H9 (cell line): ENCODE measurements around the gene SELENOM. TPM values are rescaled to one million over a fixed set of nuclear protein-coding genes. Genes with fewer than 3 reads are reported as not detected.
A peak's percentile ranks its signal among the peaks of the same experiment; 100 is the strongest.

Experiments used
- DNase-seq: peaks from one replicate; pipeline ENCODE4 v3.0.0-alpha.2; 2017
- H2AFZ ChIP-seq: one replicate; pipeline ENCODE4 v1.6.1; 2013; ENCODE audit warnings: mild to moderate bottlenecking, low read length, control low read depth, moderate library complexity
- H2AK5ac ChIP-seq: 2 replicates; pipeline ENCODE4 v1.6.1; 2013; ENCODE audit warnings: low read length, control low read depth, mixed read lengths; ENCODE audit not compliant: insufficient read length
- H2BK120ac ChIP-seq: one replicate; pipeline ENCODE4 v1.6.1; 2013; ENCODE audit warnings: low read depth, mild to moderate bottlenecking, low read length, control low read depth, inconsistent platforms; ENCODE audit not compliant: poor library complexity, severe bottlenecking
- H2BK12ac ChIP-seq: 2 replicates; pipeline ENCODE4 v1.6.1; 2013; ENCODE audit warnings: low read length, control low read depth, mixed read lengths, low read depth; ENCODE audit not compliant: insufficient read length
- H2BK15ac ChIP-seq: 2 replicates; pipeline ENCODE4 v1.6.1; 2013; ENCODE audit warnings: low read depth, low read length, control low read depth
- H2BK20ac ChIP-seq: one replicate; pipeline ENCODE4 v1.6.1; 2013; ENCODE audit warnings: low read depth, mild to moderate bottlenecking, low read length, control low read depth, inconsistent platforms; ENCODE audit not compliant: poor library complexity, severe bottlenecking
- H2BK5ac ChIP-seq: 2 replicates; pipeline ENCODE4 v1.6.1; 2013; ENCODE audit warnings: low read length, control low read depth, mixed read lengths; ENCODE audit not compliant: insufficient read length
- H3K14ac ChIP-seq: 2 replicates; pipeline ENCODE4 v1.6.1; 2013; ENCODE audit warnings: low read length, control low read depth; ENCODE audit not compliant: insufficient read depth
- H3K18ac ChIP-seq: 2 replicates; pipeline ENCODE4 v1.6.1; 2013; ENCODE audit warnings: low read depth, mild to moderate bottlenecking, mixed read lengths, low read length, control low read depth; ENCODE audit not compliant: insufficient read length
- H3K23ac ChIP-seq: 2 replicates; pipeline ENCODE4 v1.6.1; 2013; ENCODE audit warnings: low read length, control low read depth, mixed read lengths, low read depth; ENCODE audit not compliant: insufficient read length
- H3K23me2 ChIP-seq: 2 replicates; pipeline ENCODE4 v1.6.1; 2013; ENCODE audit warnings: low read depth, mild to moderate bottlenecking, mixed read lengths, low read length, control low read depth; ENCODE audit not compliant: insufficient read length, poor library complexity, severe bottlenecking
- H3K27ac ChIP-seq: 2 replicates; pipeline ENCODE4 v1.5.1; 2013; ENCODE audit warnings: low read length, control low read depth, mixed read lengths, low read depth; ENCODE audit not compliant: insufficient read length
- H3K27me3 ChIP-seq: 2 replicates; pipeline ENCODE4 v1.6.1; 2013; ENCODE audit warnings: low read length, control low read depth, inconsistent platforms; ENCODE audit not compliant: insufficient read depth
- H3K4ac ChIP-seq: 2 replicates; pipeline ENCODE4 v1.6.1; 2013; ENCODE audit warnings: low read depth, mild to moderate bottlenecking, control low read depth, inconsistent platforms, low read length, moderate library complexity
- H3K4me1 ChIP-seq: 2 replicates; pipeline ENCODE4 v1.6.1; 2013; ENCODE audit warnings: low read length, control low read depth, inconsistent platforms; ENCODE audit not compliant: insufficient read depth
- H3K4me2 ChIP-seq: 2 replicates; pipeline ENCODE4 v1.6.1; 2013; ENCODE audit warnings: low read length, control low read depth, mixed read lengths; ENCODE audit not compliant: insufficient read length, insufficient read depth
- H3K56ac ChIP-seq: 2 replicates; pipeline ENCODE4 v1.6.1; 2013; ENCODE audit warnings: low read depth, mild to moderate bottlenecking, mixed read lengths, low read length, control low read depth; ENCODE audit not compliant: insufficient read length
- H3K79me1 ChIP-seq: 2 replicates; pipeline ENCODE4 v1.6.1; 2013; ENCODE audit warnings: low read depth, mild to moderate bottlenecking, moderate library complexity, low read length, control low read depth, inconsistent platforms; ENCODE audit not compliant: insufficient read depth, poor library complexity, severe bottlenecking
- H3K79me2 ChIP-seq: 2 replicates; pipeline ENCODE4 v1.6.1; 2013; ENCODE audit warnings: low read length, control low read depth, inconsistent platforms; ENCODE audit not compliant: insufficient read depth
- H3K9ac ChIP-seq: 2 replicates; pipeline ENCODE4 v1.6.1; 2013; ENCODE audit warnings: low read length, control low read depth, mixed read lengths; ENCODE audit not compliant: insufficient read length; ENCODE audit errors: extremely low read depth
- H3K9me3 ChIP-seq: one replicate; pipeline ENCODE4 v1.6.1; 2013; ENCODE audit warnings: low read depth, low read length, inconsistent platforms; ENCODE audit not compliant: control insufficient read depth
- H3T11ph ChIP-seq: one replicate; pipeline ENCODE4 v1.6.1; 2013; ENCODE audit warnings: mild to moderate bottlenecking, low read length, control low read depth, inconsistent platforms
- H4K20me1 ChIP-seq: one replicate; pipeline ENCODE4 v1.6.1; 2013; ENCODE audit not compliant: control insufficient read depth, insufficient read length, insufficient read depth
- H4K5ac ChIP-seq: 2 replicates; pipeline ENCODE4 v1.6.1; 2013; ENCODE audit warnings: low read depth, mild to moderate bottlenecking, mixed read lengths, low read length, control low read depth; ENCODE audit not compliant: insufficient read length
- H4K8ac ChIP-seq: replicated peaks from 2 replicates; pipeline ENCODE4 v1.6.1; 2013; ENCODE audit warnings: low read length, control low read depth, mixed read lengths, low read depth; ENCODE audit not compliant: insufficient read length
- H4K91ac ChIP-seq: 2 replicates; pipeline ENCODE4 v1.6.1; 2013; ENCODE audit warnings: low read depth, mild to moderate bottlenecking, moderate library complexity, mixed read lengths, low read length, control low read depth; ENCODE audit not compliant: insufficient read length
- H3K27ac Mint-ChIP-seq, 3 experiments: 2 replicates in 2 of 3; 3 replicates in 1 of 3; pipeline ENCODE4 v1.8.0; 2020 to 2021; ENCODE audit warnings: mixed read lengths in 3 of 3, mild to moderate bottlenecking in 1 of 3, moderate library complexity in 1 of 3
- H3K27me3 Mint-ChIP-seq: 2 replicates; pipeline ENCODE4 v1.8.0; 2021; ENCODE audit warnings: low read depth, mild to moderate bottlenecking, moderate library complexity, mixed read lengths
- H3K36me3 Mint-ChIP-seq, 3 experiments: 2 replicates in 2 of 3; 3 replicates in 1 of 3; pipeline ENCODE4 v1.8.0; 2020 to 2021; ENCODE audit warnings: low read depth in 3 of 3, mixed read lengths in 3 of 3; ENCODE audit not compliant: insufficient read depth in 1 of 3
- H3K4me1 Mint-ChIP-seq, 2 experiments: 2 replicates each; pipeline ENCODE4 v1.8.0; 2020; ENCODE audit warnings: mixed read lengths in 2 of 2
- H3K4me3 Mint-ChIP-seq, 2 experiments: 2 replicates in 1 of 2; 3 replicates in 1 of 2; pipeline ENCODE4 v1.8.0; 2020 to 2021; ENCODE audit warnings: mild to moderate bottlenecking in 2 of 2, mixed read lengths in 2 of 2, moderate library complexity in 1 of 2
- H3K9me3 Mint-ChIP-seq, 2 experiments: 2 replicates in 1 of 2; 3 replicates in 1 of 2; pipeline ENCODE4 v1.8.0; 2020; ENCODE audit warnings: mild to moderate bottlenecking in 2 of 2, mixed read lengths in 2 of 2, moderate library complexity in 1 of 2
- WGBS: extraction: QIAGEN DNeasy Blood & Tissue Kit; methylation state at CpG from one replicate; pipeline ENCODE4 v1.1.7; 2013; ENCODE audit warnings: missing lambda C conversion rate, low lambda C conversion rate, mixed read lengths; ENCODE audit not compliant: insufficient read length; ENCODE audit errors: extremely low coverage; 5-methylcytosine and 5-hydroxymethylcytosine counted together
- total RNA-seq: library from RNA; stranded (reverse); gene quantifications from 2 replicates; pipeline ENCODE4 v1.2.1, GENCODE V29; 2021
- TF ChIP-seq, protein P1 (sequence below): fragments of 200-600 bp; sonication (generic); conservative IDR thresholded peaks from 3 replicates; pipeline ENCODE4 v1.8.0; 2021; ENCODE audit warnings: antibody characterized with exemption, mild to moderate bottlenecking

SELENOM gene
- total RNA-seq, 1 experiment from 2014 or later = 18.6 TPM

DNA sequence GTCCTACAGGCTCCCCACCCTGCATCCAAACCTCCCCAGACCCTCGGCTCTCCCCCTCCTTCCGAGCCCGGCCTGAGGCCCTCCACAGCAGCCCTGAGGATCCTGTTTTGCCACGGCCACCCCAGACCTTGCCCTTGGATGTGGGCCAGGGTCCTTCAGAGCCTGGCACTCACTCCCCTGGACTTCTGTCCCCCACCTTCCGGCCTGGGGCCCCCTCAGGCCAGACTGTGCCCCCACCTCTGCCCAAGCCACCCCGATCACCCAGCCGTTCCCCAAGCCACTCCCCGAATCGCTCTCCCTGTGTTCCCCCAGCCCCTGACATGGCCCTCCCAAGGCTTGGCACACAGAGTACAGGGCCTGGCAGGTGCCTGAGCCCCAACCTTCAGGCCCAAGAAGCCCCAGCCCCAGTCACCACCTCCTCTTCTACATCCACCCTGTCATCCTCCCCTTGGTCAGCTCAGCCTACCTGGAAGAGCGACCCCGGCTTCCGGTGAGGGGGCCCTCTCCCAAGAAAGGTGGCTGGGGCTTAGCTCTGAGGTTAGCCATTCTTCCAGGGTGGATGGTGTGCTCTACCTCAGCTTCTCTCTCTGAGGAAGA lies 18.3 kb upstream of the SELENOM start:
- no peaks in the 10 kb centered on the region for H3K36me3 Mint-ChIP-seq
- TF ChIP-seq, protein P1, sequence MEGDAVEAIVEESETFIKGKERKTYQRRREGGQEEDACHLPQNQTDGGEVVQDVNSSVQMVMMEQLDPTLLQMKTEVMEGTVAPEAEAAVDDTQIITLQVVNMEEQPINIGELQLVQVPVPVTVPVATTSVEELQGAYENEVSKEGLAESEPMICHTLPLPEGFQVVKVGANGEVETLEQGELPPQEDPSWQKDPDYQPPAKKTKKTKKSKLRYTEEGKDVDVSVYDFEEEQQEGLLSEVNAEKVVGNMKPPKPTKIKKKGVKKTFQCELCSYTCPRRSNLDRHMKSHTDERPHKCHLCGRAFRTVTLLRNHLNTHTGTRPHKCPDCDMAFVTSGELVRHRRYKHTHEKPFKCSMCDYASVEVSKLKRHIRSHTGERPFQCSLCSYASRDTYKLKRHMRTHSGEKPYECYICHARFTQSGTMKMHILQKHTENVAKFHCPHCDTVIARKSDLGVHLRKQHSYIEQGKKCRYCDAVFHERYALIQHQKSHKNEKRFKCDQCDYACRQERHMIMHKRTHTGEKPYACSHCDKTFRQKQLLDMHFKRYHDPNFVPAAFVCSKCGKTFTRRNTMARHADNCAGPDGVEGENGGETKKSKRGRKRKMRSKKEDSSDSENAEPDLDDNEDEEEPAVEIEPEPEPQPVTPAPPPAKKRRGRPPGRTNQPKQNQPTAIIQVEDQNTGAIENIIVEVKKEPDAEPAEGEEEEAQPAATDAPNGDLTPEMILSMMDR = no peak

More for the DNA sequence above, 18.3 kb upstream of the SELENOM start:
- Histone ChIP-seq H3K9me3 (no peaks in the 10 kb centered on the region), H3K9ac (no peak overlapping the region), H3K4me1 (peaks cover 5% of the 10 kb centered on the region; the same call in 1 of the 2 replicates), H3K14ac (no peak overlapping the region), H2BK15ac (no peak overlapping the region), H3T11ph (no peak overlapping the region), H2BK120ac (no peak overlapping the region), H3K27me3 (no peaks in the 10 kb centered on the region), H3K79me2 (no peaks in the 10 kb centered on the region), H2AK5ac (no peak overlapping the region), H2BK20ac (no peak overlapping the region), H3K56ac (no peak overlapping the region), H3K18ac (no peak overlapping the region), H3K4ac (no peak overlapping the region), H2BK12ac (no peak overlapping the region), H3K23ac (no peak overlapping the region), H2AFZ (no peak overlapping the region), H4K20me1 (no peaks in the 10 kb centered on the region), H4K8ac (no peak overlapping the region), H2BK5ac (no peak overlapping the region), H4K91ac (no peak overlapping the region), H3K23me2 (no peaks in the 10 kb centered on the region), H3K27ac (no peak overlapping the region), H3K79me1 (no peaks in the 10 kb centered on the region), H3K4me2 (no peak overlapping the region), H4K5ac (no peak overlapping the region)
- Mint-ChIP-seq H3K4me3 (no peak overlapping the region), H3K27ac (peak overlapping the region in 1 of 3 experiments; percentile 99; a peak in 1 of 7 replicates), H3K9me3 (no peaks in the 10 kb centered on the region), H3K4me1 (peaks cover 22 to 37% of the 10 kb centered on the region in 2 experiments), H3K27me3 (peaks cover 6% of the 10 kb centered on the region)
- DNase-seq = no peak
- no CpG with 5 or more reads among the region's 12 CpGs for WGBS
